GM21619 (cell line): ENCODE results near the gene NLGN1.
"Not testable (repeated sequence)": the region's sequence is repeated elsewhere in the genome, so short reads cannot be mapped to it uniquely, and the experiment has no call there.

Source experiments
- ATAC-seq: cut with Tn5 transposase; IDR thresholded peaks from one replicate; pipeline ENCODE4 v1.9.1; 2021; ENCODE audit not compliant: unreplicated experiment

The NLGN1 gene

GRCh38 chr3:174204765-174205164 lies 807.2 kb downstream of the NLGN1 start:
- no peak for ATAC-seq

GRCh38 chr3:174206607-174207192 lies 809.2 kb downstream of the NLGN1 start:
- no peak for ATAC-seq

GRCh38 chr3:174208161-174208560 lies 810.6 kb downstream of the NLGN1 start:
- no peak for ATAC-seq

- not testable (repeated sequence) for ATAC-seq
These were observed 814.4 kb downstream of the NLGN1 start for GRCh38 chr3:174211896-174212295.

- ATAC-seq, result no peak
These were observed 817.9 kb downstream of the NLGN1 start for GRCh38 chr3:174215456-174215855.

- no peak for ATAC-seq
These were observed 818.5 kb downstream of the NLGN1 start for GRCh38 chr3:174216019-174216418.

GRCh38 chr3:174216946-174217718 lies 819.6 kb downstream of the NLGN1 start:
- no peak for ATAC-seq

GRCh38 chr3:174218016-174218415 lies 820.5 kb downstream of the NLGN1 start:
- no peak for ATAC-seq

- no peak for ATAC-seq
These were observed 822.2 kb downstream of the NLGN1 start for GRCh38 chr3:174219738-174220137.

- ATAC-seq, result no peak
These were observed 823.4 kb downstream of the NLGN1 start for GRCh38 chr3:174220775-174221554.

- no peak for ATAC-seq
These were observed 825.5 kb downstream of the NLGN1 start for GRCh38 chr3:174223042-174223441.

GRCh38 chr3:174223626-174224025 lies 826.1 kb downstream of the NLGN1 start:
- ATAC-seq, result no peak

- ATAC-seq, result no peak
These were observed 832.4 kb downstream of the NLGN1 start for GRCh38 chr3:174229916-174230315.

GRCh38 chr3:174232028-174232657 lies 834.6 kb downstream of the NLGN1 start:
- ATAC-seq, result not testable (repeated sequence)

GRCh38 chr3:174232658-174233429 lies 835.3 kb downstream of the NLGN1 start:
- ATAC-seq, result no peak

- no peak for ATAC-seq
These were observed 836.0 kb downstream of the NLGN1 start for GRCh38 chr3:174233511-174233910.

- ATAC-seq, result no peak
These were observed 844.9 kb downstream of the NLGN1 start for GRCh38 chr3:174242311-174243041.

- ATAC-seq, result no peak
These were observed 845.6 kb downstream of the NLGN1 start for GRCh38 chr3:174243171-174243570.

GRCh38 chr3:174247687-174248152 lies 850.2 kb downstream of the NLGN1 start:
- no peak for ATAC-seq

- no peak for ATAC-seq
These were observed 854.1 kb downstream of the NLGN1 start for GRCh38 chr3:174251681-174252080.
